Activated naive CD8-positive, alpha-beta T cell treated with anti-CD3 and anti-CD28 coated beads, Interleukin-2, amount 50 U/mL, for 24 hours (primary cell): Measurements from ENCODE around the gene FIGNL1.

Source experiments
- ATAC-seq: fragments of 150-1000 bp; cut with Tn5 transposase; one replicate; pipeline ENCODE4 v1.10.0; 2021
- DNase-seq: peaks from one replicate; pipeline ENCODE4 v3.0.0; 2021
- H3K27ac Mint-ChIP-seq: one replicate; pipeline ENCODE4 v1.8.0; 2021; ENCODE audit warnings: mild to moderate bottlenecking, mixed read lengths
- H3K27me3 Mint-ChIP-seq: one replicate; pipeline ENCODE4 v1.8.0; 2021; ENCODE audit warnings: mixed read lengths
- H3K36me3 Mint-ChIP-seq: one replicate; pipeline ENCODE4 v1.8.0; 2021; ENCODE audit warnings: low read depth, mixed read lengths
- H3K4me1 Mint-ChIP-seq: one replicate; pipeline ENCODE4 v1.8.0; 2021; ENCODE audit warnings: mixed read lengths
- H3K4me3 Mint-ChIP-seq: one replicate; pipeline ENCODE4 v1.8.0; 2021; ENCODE audit warnings: mild to moderate bottlenecking, moderate library complexity, mixed read lengths
- H3K9me3 Mint-ChIP-seq: one replicate; pipeline ENCODE4 v1.8.0; 2021; ENCODE audit warnings: mixed read lengths

Gene FIGNL1, protein sequence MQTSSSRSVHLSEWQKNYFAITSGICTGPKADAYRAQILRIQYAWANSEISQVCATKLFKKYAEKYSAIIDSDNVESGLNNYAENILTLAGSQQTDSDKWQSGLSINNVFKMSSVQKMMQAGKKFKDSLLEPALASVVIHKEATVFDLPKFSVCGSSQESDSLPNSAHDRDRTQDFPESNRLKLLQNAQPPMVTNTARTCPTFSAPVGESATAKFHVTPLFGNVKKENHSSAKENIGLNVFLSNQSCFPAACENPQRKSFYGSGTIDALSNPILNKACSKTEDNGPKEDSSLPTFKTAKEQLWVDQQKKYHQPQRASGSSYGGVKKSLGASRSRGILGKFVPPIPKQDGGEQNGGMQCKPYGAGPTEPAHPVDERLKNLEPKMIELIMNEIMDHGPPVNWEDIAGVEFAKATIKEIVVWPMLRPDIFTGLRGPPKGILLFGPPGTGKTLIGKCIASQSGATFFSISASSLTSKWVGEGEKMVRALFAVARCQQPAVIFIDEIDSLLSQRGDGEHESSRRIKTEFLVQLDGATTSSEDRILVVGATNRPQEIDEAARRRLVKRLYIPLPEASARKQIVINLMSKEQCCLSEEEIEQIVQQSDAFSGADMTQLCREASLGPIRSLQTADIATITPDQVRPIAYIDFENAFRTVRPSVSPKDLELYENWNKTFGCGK

DNA sequence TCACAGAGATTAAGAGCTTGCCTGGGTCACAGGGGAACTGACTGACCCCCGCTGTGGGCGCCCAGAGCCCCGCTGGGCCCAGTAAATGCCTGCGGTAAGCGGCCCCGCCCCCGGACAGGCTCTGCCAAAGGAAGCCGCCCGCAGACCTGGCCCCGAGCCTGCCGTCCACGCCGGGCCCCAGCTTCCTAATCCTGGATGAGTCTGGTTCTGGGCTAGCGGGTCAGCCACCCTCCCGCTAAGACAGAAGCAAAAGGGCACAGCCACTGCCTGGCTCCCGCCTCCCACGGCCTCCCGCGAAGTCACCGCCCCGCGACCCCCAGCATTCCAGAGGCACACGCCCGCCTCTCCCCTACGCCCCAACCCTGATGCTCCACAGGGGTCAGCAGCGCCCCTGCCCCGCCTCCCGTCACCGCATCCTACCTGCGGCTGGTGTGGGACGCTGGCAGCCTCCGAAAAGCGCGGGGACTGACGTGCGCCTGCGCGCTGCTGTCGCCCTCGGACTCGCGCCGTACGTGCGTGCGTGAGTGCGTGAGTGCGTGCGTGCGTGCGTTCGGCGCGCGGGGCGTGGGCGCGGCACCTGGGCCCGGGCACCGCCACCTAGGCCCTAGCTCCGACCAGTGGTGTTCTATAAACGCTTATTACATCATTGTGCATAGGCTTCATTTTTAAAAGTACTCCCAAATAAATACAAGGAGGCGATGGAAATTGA lies at the start of gene FIGNL1:
TSS of gene FIGNL1 (minus strand) at position 470 of the 709 bp plus-strand sequence. CDS start 3,063 bp downstream, outside the sequence.
- DNase-seq (peak; percentile 87), ATAC-seq (peak; percentile 91)
- H3K4me3 Mint-ChIP-seq, result peak within 1 kb of the TSS; percentile 90
- no peaks in the 10 kb centered on the region for H3K9me3 Mint-ChIP-seq
- H3K4me1 Mint-ChIP-seq, result peaks cover 51% of the 10 kb centered on the region
- H3K27ac Mint-ChIP-seq, result peak within 1 kb of the TSS; percentile 79
- H3K36me3 Mint-ChIP-seq, result peaks cover 25% of the 10 kb centered on the region
- H3K27me3 Mint-ChIP-seq, result no peaks in the 10 kb centered on the region

DNA sequence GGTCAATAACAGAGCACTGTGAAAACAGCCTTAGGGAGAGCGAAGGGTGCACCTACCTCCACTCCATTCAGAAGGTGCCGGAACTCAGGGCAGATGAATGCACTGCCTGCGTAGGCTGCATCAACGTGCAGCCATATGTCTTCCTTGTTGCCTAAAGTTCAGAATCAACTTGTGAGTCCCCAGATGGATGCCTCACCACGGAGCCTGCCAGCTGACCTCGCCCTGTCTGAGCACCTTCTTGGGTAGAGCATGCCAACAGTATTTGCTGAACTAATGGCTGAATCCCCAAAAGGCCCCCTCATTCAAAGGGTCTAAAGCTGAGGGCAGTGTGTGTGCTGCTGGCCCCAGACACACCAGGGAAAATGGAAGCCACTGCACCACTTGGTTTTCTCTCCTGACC lies 48.9 kb upstream of the FIGNL1 start:
- Mint-ChIP-seq H3K36me3 (no peaks in the 10 kb centered on the region), H3K4me1 (peaks cover 8% of the 10 kb centered on the region), H3K4me3 (no peak overlapping the region), H3K9me3 (no peaks in the 10 kb centered on the region), H3K27me3 (peaks cover 10% of the 10 kb centered on the region), H3K27ac (no peak overlapping the region)
- DNase-seq (no peak), ATAC-seq (no peak)

DNA sequence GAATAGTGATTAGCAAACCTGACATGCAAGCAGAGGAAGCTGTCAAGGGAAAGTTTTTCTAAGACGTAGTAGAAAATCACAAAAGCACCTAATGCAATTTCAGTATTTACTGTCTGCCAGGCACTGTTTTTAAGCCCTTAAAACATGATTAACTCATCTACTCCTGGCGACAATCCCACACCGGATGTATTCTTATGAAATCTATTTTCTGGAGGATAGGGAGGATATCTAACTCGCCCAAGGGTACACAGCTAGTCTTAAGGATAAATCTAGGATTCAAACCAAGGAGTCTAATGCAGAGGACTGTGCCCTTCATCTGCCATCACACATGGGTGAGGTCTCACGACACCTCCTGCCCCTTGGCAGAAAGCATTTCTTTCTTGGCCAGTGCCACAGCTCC lies 47.8 kb upstream of the FIGNL1 start:
- ATAC-seq (no peak), DNase-seq (no peak)
- Mint-ChIP-seq H3K27ac (no peak overlapping the region), H3K4me3 (no peak overlapping the region), H3K4me1 (peaks cover 8% of the 10 kb centered on the region), H3K36me3 (no peaks in the 10 kb centered on the region), H3K27me3 (peaks cover 10% of the 10 kb centered on the region), H3K9me3 (no peaks in the 10 kb centered on the region)

DNA sequence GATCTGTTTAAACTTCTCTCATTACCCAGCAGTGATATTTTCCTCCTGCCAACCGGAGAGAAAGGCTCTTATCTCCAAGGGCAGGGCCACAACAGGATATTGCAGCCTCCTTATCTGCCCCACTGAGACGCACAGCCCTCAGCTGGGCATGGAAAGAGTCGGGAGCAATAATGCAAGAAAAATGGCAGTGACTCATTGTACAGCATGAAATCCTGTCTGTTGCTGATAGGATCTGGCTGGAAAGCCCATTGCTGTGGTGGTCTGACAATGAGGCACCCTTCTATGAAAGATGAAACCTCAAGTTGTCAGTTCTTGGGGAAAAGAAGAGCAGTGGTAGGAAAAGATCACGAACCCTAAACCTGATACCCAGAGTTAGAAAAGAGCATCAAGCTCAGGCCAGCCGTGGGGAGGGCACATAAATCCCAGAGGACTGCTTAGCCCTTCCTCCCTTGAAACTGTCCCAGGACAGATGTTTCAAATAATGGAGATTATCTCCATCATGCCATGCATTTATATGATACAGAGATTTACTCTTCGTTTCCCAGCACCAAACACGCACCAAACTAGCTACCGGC lies 47.0 kb upstream of the FIGNL1 start:
- H3K27ac Mint-ChIP-seq, result no peak overlapping the region
- no peak overlapping the region for H3K4me3 Mint-ChIP-seq
- DNase-seq, result no peak
- ATAC-seq, result peak; percentile 53
- H3K9me3 Mint-ChIP-seq, result no peaks in the 10 kb centered on the region
- peaks cover 10% of the 10 kb centered on the region for H3K27me3 Mint-ChIP-seq
- H3K36me3 Mint-ChIP-seq, result no peaks in the 10 kb centered on the region
- H3K4me1 Mint-ChIP-seq, result peaks cover 8% of the 10 kb centered on the region

DNA sequence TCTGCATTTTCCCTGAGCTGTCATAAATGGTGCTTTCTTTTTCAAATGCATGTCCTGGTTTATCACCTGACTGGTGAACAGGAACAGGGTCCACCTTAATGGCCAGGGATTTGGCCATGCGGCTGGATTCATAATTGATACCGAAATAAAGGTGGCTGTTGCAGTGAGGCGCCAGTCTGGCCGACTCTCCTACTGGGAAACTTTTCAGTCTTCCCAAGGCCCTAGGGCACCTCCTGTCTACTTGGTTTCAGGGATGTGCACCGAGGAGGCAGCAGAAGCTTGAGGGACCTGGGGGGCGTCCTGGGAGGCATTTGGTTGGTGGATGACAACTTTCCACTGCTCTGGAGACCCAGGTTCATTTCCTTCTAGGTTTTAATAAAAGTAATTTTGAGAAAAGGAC lies 46.4 kb upstream of the FIGNL1 start:
- H3K36me3 Mint-ChIP-seq, result no peaks in the 10 kb centered on the region
- peaks cover 8% of the 10 kb centered on the region for H3K4me1 Mint-ChIP-seq

DNA sequence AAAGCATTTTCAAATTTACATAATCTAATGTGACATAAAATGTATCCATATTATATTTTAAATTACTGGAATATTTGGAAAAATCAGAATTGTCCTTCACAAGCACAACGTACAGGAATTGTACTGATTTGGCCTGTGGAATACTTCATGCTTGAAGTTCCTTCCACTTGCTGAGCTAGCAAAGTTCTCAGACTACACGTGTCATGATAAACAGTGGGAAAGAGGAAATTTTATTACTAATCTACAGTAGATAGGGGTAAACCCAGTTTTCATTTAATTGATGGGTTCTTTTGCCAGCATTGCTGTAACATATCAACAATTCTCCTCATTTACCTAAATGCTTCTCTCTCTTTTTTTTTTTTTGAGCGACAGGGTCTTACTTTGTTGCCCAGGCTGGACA lies 45.6 kb upstream of the FIGNL1 start:
- no peak overlapping the region for H3K4me3 Mint-ChIP-seq
- no peak for ATAC-seq
- H3K27me3 Mint-ChIP-seq, result peaks cover 10% of the 10 kb centered on the region

More for the DNA sequence above, 46.4 kb upstream of the FIGNL1 start:
- H3K4me3 Mint-ChIP-seq, result no peak overlapping the region
- no peak for DNase-seq
- peaks cover 10% of the 10 kb centered on the region for H3K27me3 Mint-ChIP-seq
- no peak overlapping the region for H3K27ac Mint-ChIP-seq
- no peak for ATAC-seq
- H3K9me3 Mint-ChIP-seq, result no peaks in the 10 kb centered on the region

DNA sequence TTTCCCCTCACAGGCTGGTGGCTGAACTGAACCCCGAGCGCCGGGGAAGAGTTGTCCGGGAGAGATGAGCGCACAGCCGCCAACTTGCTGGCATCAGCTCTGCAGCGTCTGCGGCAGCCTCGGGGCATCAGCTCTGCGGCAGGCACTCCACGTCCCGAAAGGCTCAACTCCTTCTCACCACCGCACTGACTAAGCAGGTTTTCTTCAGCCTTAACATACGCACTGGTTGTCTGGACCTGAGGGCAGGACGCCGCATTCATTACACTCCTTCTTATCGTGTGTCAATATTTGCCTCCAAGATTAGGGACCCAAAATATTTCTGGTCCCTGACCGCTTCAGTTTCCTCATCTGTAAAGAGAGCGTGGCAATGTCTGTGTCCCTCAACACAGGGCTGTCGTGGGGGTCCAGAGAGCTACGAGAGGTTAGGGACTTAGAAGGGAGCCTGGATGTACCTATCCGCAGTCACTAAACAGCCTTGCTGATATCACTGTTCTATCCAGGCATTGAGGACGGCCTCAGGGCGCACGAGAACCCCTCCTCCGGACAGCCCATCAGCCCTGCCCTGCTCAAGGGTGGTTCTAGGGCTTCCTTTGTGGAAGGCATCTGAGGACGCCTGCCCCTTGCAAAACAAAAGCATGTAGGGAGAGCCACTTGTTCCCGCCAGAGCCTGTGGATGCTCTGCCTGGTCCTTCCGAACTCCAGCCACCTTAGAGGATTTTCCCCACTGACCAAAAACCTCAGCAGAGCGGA lies 42.8 kb upstream of the FIGNL1 start:
- Mint-ChIP-seq H3K4me3 (no peak overlapping the region), H3K27ac (no peak overlapping the region), H3K27me3 (peaks cover 12% of the 10 kb centered on the region), H3K4me1 (peaks cover 8% of the 10 kb centered on the region), H3K36me3 (no peaks in the 10 kb centered on the region), H3K9me3 (no peaks in the 10 kb centered on the region)
- no peak for ATAC-seq
- DNase-seq, result no peak

More for the DNA sequence above, 45.6 kb upstream of the FIGNL1 start:
- Mint-ChIP-seq H3K9me3 (no peaks in the 10 kb centered on the region), H3K27ac (no peak overlapping the region), H3K4me1 (peaks cover 8% of the 10 kb centered on the region), H3K36me3 (no peaks in the 10 kb centered on the region)
- no peak for DNase-seq

DNA sequence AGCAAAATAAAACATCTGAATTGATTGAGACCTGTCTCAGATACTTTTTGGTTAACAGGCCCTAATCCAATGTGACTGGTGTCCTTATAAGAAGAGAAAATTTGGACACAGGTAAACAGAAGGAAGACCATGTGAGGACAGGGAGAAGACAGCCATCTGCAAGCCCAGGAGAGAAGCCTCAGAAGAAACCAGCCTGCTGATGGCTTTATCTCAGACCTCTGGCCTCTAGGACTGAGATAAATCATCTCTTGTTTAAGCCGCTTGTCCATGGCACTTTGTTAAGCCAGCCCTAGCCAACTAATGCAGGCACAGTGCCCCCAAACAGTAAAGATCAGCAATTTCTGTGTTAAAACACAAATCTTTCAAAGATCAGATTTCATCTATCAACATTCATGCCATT lies 41.8 kb upstream of the FIGNL1 start:
- H3K27me3 Mint-ChIP-seq, result peaks cover 3% of the 10 kb centered on the region
- H3K27ac Mint-ChIP-seq, result no peak overlapping the region
- H3K9me3 Mint-ChIP-seq, result no peaks in the 10 kb centered on the region
- H3K4me1 Mint-ChIP-seq, result peaks cover 3% of the 10 kb centered on the region
- no peak overlapping the region for H3K4me3 Mint-ChIP-seq
- DNase-seq (no peak), ATAC-seq (no peak)
- H3K36me3 Mint-ChIP-seq, result no peaks in the 10 kb centered on the region

DNA sequence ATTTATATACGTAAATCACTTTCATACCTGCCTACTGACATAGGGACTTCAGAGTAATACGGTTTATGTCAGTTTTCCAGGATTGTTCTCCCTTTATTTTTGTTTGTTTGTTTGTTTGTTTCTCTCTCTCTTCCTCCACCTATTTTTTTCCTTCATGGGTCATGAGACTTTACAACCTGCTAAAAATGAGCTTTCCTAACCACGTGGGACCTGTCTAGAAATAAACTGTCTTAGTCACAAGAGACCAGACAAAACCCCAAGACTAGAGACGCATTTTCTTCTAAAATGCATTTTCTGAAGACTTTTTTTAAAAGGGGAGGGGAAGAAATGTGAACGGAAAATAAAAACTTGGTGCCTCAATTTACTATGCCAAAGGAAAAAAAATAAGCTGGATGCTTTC lies 41.1 kb upstream of the FIGNL1 start:
- DNase-seq (no peak), ATAC-seq (no peak)
- no peaks in the 10 kb centered on the region for H3K36me3 Mint-ChIP-seq
- no peaks in the 10 kb centered on the region for H3K4me1 Mint-ChIP-seq
- no peaks in the 10 kb centered on the region for H3K9me3 Mint-ChIP-seq
- H3K27me3 Mint-ChIP-seq, result peaks cover 2% of the 10 kb centered on the region
- no peak overlapping the region for H3K27ac Mint-ChIP-seq
- H3K4me3 Mint-ChIP-seq, result no peak overlapping the region

DNA sequence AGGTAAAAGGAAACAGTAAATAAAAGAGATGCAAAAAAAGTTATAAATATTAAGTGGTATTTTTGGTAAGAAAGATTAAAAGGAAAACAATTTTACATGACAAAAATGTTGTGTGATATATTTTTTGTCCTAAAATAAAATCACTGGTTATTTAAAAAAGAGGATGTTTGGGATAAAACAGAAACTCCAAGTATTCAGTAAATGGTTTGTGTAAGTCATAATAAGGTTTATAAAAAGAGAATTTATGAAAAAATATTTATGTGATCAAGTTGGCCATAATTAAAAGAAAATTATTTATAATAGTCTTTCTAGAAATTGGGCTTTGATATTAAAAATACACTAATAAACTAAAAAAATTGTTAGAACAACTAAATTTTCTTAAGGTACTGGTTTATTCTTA lies 38.2 kb upstream of the FIGNL1 start:
- H3K9me3 Mint-ChIP-seq, result no peaks in the 10 kb centered on the region
- ATAC-seq, result no peak
- H3K27ac Mint-ChIP-seq, result no peak overlapping the region
- DNase-seq, result no peak
- peaks cover 2% of the 10 kb centered on the region for H3K27me3 Mint-ChIP-seq
- H3K4me3 Mint-ChIP-seq, result no peak overlapping the region
- no peaks in the 10 kb centered on the region for H3K4me1 Mint-ChIP-seq
- H3K36me3 Mint-ChIP-seq, result no peaks in the 10 kb centered on the region

DNA sequence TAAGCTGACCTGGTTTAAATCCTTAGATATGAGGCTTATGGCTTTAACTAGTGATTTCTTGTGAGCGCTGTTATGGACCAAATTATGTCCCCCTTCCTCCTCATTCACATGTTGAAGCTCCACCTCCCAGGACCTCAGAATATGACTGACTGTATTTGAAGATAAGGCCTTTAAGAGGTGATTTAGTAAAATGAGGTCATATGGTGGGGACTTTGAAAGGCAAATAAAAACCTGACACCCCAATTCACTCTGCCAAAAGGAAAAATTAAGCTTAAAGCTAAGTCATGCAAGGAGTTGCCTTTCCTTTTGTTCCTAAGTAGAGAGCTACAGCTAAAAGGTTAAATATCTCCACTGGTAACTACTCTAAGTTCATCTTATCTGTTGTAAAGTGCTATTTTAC lies 36.4 kb upstream of the FIGNL1 start:
- Mint-ChIP-seq H3K27me3 (peaks cover 2% of the 10 kb centered on the region), H3K9me3 (no peaks in the 10 kb centered on the region), H3K27ac (no peak overlapping the region), H3K4me1 (no peaks in the 10 kb centered on the region), H3K4me3 (no peak overlapping the region), H3K36me3 (no peaks in the 10 kb centered on the region)
- DNase-seq (no peak), ATAC-seq (no peak)

DNA sequence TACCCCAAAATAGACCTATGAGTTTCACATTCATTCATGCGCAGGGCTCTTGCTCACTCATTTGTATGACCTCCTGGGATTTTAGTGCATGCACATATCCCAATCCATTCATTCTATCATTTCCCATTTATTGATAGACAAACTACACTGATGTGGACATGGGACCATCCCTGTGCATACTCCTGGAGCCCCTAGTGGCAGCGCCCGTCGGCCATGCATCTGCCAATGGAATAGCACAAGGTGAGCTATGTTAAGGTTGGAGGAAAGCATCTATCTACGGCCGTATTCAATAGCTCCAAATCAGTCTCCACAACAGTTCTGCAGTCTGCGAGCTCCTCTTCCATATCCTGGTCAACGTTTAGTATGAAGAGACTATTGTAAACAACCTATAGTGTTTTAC lies 31.7 kb upstream of the FIGNL1 start:
- Mint-ChIP-seq H3K4me3 (no peak overlapping the region), H3K9me3 (no peaks in the 10 kb centered on the region), H3K36me3 (no peaks in the 10 kb centered on the region), H3K27ac (no peak overlapping the region), H3K27me3 (no peaks in the 10 kb centered on the region), H3K4me1 (no peaks in the 10 kb centered on the region)
- no peak for ATAC-seq
- no peak for DNase-seq

DNA sequence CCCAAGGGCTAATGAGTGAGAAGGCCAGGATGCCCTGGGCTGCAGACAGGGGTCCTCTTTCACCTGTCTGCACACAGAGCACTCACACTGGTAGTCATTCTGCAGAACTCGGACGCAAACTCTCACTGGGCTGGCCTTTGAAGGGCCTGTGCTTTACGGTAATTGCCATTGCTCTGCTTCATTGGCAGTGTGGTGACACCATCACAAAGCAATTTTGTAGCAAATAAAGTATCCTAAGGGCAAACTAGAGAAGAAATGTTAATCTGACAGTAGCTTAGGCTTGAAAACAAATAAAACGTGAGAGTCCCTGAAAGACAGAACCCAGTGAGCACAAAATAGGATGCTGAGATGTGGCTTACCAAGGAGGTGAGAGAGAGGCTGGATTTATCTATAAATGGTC lies 30.6 kb upstream of the FIGNL1 start:
- Mint-ChIP-seq H3K4me3 (no peak overlapping the region), H3K9me3 (no peaks in the 10 kb centered on the region), H3K36me3 (no peaks in the 10 kb centered on the region), H3K27me3 (no peaks in the 10 kb centered on the region), H3K4me1 (no peaks in the 10 kb centered on the region), H3K27ac (no peak overlapping the region)
- DNase-seq (no peak), ATAC-seq (no peak)
